ENCODE measurements around the gene TFCP2. TPM values are rescaled to one million over a fixed set of nuclear protein-coding genes. Genes with fewer than 3 reads are reported as not detected.

The TFCP2 gene
- total and polyA plus RNA-seq, 2 of the 13 experiments (the other 11 are each of a cell fraction or from before 2014, with no cell fraction given), result 7.6 to 10.0 TPM

- TF ChIP-seq FOXA3 (CRISPR knock-in tag; IDR thresholded peaks at IDR 0.05) (no peak), MXI1 (IDR thresholded peaks at IDR 0.05; ENCODE audit: borderline replicate concordance, low read depth, low read length) (peak; percentile 77; the same call in 2 of the 3 replicates), ZNF557 (CRISPR knock-in tag; IDR thresholded peaks at IDR 0.05) (0 out of 2 replicates have a peak, but pooled peaks have one; percentile 38), NR2F2 (IDR thresholded peaks at IDR 0.05; ENCODE audit: borderline replicate concordance, low read depth) (no peak), ZNF431 (CRISPR knock-in tag; IDR thresholded peaks at IDR 0.05; ENCODE audit: borderline replicate concordance, low read depth) (peak; percentile 87; the same call in 1 of the 2 replicates), TMF1 (CRISPR knock-in tag; IDR thresholded peaks at IDR 0.05; ENCODE audit: low read depth) (0 out of 2 replicates have a peak, but pooled peaks have one; percentile 38), ZNF678 (CRISPR knock-in tag; IDR thresholded peaks at IDR 0.05) (no peak), PAXIP1 (CRISPR knock-in tag; conservative IDR thresholded peaks at IDR 0.05) (peak; percentile 35; the same call in 1 of the 2 replicates), PHF21A (CRISPR knock-in tag; IDR thresholded peaks at IDR 0.05) (peak; percentile 78), KAT8 (CRISPR knock-in tag; IDR thresholded peaks at IDR 0.05) (peak; percentile 63), ZBTB7B (CRISPR knock-in tag; IDR thresholded peaks at IDR 0.05) (peak; percentile 59; the same call in 1 of the 2 replicates), ZNF350 (CRISPR knock-in tag; IDR thresholded peaks at IDR 0.05; ENCODE audit: borderline replicate concordance, low read depth) (peak; percentile 88), RBFOX2 (IDR thresholded peaks at IDR 0.05; ENCODE audit: low read depth, low read length) (peak; percentile 76), FOSL2 (CRISPR knock-in tag; IDR thresholded peaks at IDR 0.05) (no peak; the same call in 1 of the 2 replicates), SP140L (CRISPR knock-in tag; IDR thresholded peaks at IDR 0.05; ENCODE audit: borderline replicate concordance) (no peak), TGIF2 (CRISPR knock-in tag; IDR thresholded peaks at IDR 0.05) (no peak), PHF20 (CRISPR knock-in tag; IDR thresholded peaks at IDR 0.05) (peak; percentile 88), ZNF276 (CRISPR knock-in tag; IDR thresholded peaks at IDR 0.05; ENCODE audit: low read depth) (no peak), ZEB1 (IDR thresholded peaks at IDR 0.05; ENCODE audit: insufficient replicate concordance, low read depth) (peak; percentile 63), ZNF264 (CRISPR knock-in tag; IDR thresholded peaks at IDR 0.05) (no peak), ZNF644 (CRISPR knock-in tag; IDR thresholded peaks at IDR 0.05; ENCODE audit: low read depth) (no peak), ZNF44 (CRISPR knock-in tag; IDR thresholded peaks at IDR 0.05) (peak; percentile 87; the same call in 1 of the 2 replicates), ZNF605 (CRISPR knock-in tag; IDR thresholded peaks at IDR 0.05) (0 out of 2 replicates have a peak, but pooled peaks have one; percentile 41)
These were observed at the start of gene TFCP2 (continued) for GRCh38 chr12:51172515-51173431.

Measured in HepG2 (cell line).